GM21717 (cell line): Measurements from ENCODE around the gene ITIH5.

Experiments
- ATAC-seq: cut with Tn5 transposase; IDR thresholded peaks from one replicate; pipeline ENCODE4 v1.9.1; 2021; ENCODE audit warnings: mild to moderate bottlenecking, moderate library complexity; ENCODE audit not compliant: unreplicated experiment

The ITIH5 gene

DNA sequence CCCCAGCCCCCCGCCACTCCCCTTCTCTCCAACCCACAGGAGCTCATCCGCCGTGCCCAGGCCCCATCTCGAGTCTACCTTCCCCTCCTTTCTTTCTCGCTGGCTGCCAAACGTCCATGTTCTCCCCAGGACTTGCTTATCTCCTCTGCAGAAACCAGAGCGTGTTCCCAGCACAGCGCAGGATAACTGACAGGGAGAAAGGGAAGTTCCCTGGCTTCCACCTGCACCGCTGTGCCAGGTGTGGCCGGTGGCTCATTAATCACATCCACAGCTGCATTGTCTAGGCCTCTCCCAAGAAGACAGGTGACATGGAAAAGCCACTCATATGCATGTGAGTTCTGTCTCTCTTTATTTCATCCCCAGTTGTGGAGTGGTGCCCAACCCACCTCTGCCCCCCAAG, 113.2 kb downstream of the ITIH5 start:
- no peak for ATAC-seq

DNA sequence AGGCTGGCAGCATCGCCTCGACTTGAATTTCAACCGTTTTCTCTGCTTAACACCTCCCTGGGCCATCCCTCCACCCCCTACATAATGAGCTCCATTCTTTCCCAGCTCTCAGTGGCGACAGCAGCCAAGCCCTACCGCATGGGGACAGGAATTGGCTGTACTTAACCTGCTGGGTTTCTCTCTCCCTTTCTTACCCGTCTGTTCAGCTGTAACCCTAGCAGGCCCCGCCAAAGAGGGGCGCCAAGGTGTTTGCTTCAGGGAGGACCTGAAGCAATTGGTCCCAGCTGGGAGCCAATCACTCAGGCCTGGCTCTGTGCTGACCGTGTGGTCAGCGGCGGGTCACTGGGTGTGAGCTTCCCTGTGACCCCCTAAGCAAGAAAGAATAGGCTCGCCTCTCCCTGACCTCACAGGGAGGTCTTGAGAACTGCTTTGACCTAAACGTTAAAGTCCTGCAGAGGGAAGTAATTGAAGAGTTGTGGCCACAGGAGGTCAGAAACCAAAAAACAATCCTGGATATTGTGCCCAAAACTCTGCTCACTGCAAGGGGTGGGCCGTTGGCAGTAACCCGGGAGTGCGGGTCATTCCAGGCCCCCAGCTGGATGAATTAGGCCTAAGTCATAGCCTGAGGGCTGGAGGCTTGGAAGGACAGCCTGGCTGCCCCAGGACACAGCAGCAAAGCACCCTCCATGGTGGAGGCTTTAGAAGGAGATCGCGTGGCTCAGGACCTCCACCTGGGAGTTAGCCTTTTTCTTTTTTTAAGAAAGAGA, 114.6 kb downstream of the ITIH5 start:
- no peak for ATAC-seq

DNA sequence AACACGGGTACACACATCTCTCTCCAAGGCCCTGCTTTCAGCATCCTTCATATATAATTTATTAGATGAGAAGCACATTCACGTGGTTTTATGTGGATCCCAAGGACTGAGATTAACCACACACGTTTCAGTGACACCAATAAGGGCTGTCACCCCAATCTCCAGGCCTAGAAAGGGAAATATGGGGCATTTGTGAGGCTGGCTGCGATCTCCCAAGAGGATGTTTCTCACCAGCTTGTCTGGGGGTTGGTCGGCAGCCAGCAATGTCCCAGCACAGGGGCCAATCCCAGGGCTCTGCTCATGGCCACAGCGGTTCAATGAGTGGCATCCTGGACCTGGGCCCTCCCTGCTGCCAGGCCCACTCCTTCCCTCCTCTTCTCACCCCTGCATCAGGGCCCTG, 115.5 kb downstream of the ITIH5 start:
- no peak for ATAC-seq

DNA sequence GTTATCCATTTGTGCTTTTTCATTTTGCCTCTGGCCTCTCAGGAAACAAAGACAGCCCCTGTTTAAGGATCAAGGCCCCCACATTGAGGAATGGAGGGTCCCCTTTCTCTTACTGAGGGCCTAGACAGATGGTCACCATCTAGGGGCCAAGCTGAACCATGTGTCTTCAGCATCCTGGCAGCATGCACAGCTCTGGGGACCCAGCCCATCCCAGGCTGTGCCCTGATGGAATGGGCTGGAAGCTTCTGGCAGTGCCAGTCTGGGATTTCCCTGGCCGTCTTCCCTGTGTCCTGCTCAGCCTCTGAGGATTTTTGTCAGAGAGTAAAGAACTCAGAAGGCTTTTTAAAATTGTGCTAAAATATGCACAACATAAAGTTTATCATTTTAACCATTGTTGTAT, 116.8 kb downstream of the ITIH5 start:
- ATAC-seq: no peak

DNA sequence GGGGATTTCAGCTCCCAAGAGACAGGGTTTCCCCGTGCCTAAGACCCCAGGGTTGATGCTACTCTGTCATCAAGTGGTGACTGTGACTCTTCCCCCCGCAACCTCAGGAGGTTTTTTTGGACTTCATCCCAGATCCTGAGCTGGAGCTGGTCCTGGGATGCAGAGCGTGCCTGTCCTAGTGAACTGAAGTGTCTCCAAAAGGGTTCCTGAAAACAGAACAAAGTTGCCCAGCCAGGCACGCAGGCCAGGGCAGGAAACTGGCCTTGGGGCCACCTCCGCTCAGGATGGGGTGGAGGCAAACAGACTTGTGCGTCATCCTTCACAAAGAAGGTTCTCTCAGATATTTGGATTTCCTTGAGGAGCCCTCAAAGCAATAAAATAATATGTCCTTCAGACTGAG, 118.9 kb downstream of the ITIH5 start:
- no peak for ATAC-seq

DNA sequence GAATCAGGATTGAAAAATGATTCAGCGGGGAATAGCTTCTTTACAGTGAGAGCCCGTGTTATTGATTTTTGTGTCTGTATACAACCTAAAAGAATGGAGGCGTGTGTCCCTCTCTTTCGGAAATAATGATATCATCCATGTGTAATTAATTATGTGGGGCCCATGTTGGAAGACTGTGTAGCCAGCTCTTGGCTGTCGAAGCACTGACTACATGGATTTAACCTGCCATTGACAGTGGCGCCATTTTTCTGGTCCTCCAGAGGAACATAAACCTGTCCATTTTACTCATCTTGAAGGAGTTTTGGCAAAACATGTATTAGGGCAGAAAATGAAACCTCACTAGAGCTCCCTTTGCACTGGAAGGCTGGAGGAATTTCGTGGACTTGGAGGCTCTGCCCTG, 119.6 kb downstream of the ITIH5 start:
- ATAC-seq: no peak

DNA sequence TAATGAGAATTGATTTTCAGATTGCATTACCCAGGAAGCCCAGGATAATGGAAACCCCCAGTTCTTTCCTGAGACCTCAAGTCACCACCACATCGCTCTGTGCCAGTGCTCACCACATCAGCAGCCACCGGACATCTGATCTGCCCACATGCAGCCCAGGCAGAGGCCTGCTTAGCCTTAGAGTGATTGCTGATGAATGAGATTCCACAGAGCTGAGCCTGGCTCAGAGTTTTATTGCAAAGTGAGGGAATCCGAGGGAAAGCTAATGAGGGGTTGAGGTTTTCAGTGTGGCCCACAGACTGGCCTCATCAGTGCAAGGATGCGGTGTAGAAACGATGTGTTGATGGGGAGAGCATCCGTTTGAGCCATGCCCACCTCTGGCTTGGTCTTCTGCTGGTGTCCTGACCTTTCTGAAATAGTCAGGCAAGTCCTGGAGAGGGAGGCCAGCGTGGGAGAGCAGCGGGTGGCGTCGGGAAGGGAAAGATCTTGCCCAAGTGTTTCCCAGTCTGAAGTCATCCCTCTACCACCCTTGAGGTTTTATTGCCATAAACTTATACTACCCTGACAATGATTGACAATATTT, 120.3 kb downstream of the ITIH5 start:
- no peak for ATAC-seq

DNA sequence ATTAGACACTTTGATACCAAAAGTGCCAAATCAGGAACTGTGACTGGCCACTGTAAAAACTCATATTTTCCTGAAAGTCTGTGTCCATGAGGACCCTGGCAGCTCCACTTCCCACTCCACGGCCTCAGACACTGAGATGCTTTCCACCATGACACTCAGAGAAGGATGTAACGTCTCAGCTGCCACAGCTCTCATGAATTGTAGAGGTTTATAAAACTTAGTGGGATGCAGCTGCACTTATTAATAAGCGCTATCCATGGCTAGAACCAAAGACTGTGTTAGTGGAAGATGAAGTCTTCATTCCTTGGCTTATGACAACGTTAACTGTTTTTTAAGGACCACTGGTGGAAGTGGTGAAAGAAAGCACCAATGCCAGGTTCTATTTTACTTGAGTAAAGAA, 121.0 kb downstream of the ITIH5 start:
- ATAC-seq: no peak

DNA sequence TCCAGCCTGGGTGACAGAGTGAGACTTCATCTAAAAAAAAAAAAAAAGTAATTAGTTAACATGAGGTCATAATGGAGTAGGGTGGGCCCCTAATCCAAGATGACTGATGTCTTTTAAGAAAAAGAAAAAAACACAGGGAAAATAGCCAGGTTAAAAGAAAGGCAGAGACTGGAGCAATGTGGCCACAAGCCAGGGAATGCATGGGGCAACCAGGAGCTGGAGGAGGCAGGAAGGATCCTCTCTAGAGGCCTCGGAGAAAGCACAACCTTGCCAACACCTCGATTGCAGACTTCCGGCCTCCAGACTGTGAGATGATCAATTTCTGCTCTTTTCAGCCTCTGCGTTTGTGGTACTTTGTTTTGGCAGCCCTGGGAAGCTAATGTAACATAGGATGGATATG, 121.5 kb downstream of the ITIH5 start:
- ATAC-seq: no peak

DNA sequence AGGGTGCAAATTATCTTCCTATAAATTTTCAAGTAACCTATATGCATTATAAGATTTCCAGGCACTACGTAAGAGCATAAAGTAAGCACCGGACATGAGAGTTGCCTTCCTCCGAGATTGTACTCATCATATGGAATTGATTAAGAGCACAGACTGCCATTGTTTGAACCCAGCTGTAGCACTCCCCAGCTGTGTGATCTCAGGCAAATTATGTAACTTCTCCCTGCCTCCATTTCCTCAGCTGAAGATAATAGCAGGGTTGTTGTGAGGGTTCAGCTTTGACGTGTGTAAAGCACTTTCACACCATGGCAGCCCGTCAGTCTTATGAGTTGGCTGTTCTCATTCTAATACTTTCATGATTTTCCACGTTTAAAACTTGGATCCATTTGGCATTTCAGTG, 122.6 kb downstream of the ITIH5 start:
- no peak for ATAC-seq

DNA sequence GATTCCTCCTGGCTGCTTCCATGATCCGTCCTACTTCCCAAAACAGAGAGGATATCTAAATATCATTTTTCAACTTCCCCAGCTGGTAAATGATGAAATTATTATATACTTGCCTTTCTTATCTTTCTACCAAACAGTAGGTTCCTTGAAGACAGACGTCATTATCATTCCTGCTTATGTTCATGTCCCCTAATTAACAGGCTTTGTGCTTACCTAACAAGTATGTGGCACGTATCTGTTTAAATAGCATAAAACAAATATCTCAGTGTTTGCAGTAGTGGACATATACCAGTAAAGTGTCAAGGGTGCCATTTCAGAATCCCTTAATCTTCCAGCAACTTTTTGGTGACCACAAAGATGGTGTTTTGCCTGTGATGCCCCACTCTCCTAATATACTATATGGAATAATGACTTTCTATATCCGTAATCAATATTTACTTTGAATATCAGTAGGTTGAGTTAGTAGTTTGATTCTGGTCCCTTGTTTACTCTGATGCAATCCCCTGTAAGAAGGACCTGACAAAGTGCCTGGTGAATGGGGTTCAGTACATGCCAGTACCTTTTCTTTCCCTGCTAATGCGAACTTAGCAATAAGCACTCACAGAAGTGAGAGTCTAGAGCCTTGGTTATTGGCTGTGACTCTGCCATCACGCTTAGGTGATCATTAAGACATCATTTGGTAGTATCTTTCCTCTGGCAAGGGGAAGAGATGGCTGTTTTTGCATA, 124.4 kb downstream of the ITIH5 start:
- ATAC-seq: no peak

DNA sequence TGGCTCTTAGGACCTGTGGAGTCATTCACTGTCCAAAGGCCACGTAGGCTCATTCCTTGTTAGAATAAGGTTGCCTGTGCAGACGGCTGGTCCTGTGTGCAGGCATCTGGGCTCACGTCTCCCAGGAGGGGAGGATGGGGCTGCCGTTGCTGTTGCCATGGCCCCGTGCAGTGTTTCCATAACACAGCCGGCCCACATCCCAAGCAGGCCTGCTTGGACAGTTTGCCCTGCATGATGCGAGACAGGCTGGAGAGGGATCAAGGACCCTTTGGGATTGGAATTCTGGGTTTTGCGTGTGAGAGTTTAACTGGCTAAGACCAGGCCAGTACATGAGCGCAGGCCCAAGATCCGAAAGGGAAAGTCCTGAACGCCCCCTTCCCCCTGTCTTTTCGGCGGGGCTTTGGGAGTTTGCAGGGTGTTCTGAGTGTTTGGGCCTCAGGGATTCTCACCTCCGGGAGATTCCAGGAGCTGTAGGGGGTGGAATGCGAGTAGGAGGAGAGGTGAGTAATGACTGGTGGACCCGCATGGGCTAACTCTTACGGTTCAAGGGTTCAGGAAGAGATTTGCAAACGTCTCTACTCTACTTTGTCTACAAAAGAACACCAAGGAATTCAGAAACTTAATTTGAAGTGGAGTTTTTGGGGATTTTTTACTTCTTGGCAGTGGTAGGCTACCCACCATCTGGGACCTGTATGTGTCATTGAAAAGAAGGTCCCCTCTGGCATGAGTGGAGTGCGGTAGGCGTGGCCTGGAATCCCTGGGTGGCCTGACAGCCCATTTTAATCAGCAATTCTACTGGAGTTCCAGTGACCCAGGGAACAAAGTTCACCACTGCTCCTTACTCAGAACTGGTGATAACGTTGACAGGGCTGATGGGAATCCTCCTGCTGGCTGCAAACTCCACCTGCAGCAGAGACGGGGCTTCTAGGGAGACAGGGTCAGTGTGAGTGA, 125.4 kb downstream of the ITIH5 start:
- no peak for ATAC-seq

DNA sequence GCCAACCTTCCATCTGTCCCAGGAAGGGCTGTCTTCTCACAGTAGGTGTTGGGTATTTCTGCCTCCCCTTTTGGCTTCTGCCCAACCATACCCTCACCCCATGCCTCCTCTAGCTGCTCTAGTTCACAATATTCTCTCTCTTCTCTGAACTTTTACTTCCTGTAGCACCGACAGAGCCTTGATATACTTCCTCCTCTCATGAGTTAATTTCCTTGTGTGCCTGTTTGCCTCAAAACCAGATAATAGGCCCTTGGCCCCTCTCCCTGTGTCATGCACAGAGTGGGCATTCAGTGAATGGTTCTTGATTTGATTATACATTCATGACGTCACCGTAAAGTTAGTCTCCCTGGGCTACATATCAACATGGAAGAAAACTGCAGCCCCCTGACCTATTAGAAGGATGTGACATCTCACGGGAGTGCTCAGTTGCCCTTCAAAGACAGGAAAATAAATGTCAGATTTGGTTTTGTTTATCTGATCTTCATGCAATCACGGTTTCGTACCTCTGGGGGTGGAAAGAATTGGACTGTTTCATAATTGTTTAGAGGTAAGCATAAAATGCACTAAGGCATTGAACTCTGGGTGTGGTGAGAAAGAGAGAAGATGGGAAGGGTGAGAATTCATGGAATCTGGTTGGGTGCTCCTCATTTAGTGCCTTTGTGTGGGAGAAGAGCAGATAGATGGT, 127.7 kb downstream of the ITIH5 start:
- no peak for ATAC-seq

DNA sequence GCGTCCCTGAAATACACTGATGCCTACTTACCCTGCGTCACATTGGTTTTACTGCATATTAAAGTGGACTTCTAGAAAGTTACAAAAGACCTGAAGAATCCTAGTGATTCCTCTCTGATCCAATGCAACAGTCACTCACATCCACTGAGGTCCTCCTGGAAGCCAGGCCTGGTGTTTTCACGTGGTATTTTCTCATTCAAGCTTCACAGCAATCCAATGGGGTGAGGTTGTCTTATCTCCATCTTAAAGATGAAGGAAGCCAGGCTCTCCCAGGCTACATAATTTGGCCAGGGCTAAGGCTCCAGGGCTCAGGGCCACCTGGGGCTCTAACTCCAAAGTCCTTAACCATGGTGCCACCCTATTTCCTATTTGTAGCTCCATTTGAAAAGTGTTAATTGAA, 129.6 kb downstream of the ITIH5 start:
- ATAC-seq: no peak

DNA sequence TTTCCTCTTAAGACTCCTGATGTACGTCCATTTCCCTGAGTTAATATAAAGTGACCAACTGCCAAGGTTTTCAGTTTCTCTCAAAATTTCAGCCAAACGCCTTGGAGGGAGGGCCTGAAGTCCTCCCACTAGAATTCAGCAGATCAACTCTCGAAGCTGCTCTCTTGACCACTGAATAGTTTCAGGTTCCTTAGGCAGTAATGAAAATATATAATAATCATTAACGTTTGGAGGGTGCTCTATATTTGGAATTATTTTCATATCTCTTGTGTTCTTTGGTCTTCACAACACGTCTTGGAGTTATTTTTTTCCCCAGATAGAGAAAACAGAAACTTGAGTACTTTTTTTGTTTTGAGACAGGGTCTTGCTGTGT, 132.3 kb downstream of the ITIH5 start:
- no peak for ATAC-seq

DNA sequence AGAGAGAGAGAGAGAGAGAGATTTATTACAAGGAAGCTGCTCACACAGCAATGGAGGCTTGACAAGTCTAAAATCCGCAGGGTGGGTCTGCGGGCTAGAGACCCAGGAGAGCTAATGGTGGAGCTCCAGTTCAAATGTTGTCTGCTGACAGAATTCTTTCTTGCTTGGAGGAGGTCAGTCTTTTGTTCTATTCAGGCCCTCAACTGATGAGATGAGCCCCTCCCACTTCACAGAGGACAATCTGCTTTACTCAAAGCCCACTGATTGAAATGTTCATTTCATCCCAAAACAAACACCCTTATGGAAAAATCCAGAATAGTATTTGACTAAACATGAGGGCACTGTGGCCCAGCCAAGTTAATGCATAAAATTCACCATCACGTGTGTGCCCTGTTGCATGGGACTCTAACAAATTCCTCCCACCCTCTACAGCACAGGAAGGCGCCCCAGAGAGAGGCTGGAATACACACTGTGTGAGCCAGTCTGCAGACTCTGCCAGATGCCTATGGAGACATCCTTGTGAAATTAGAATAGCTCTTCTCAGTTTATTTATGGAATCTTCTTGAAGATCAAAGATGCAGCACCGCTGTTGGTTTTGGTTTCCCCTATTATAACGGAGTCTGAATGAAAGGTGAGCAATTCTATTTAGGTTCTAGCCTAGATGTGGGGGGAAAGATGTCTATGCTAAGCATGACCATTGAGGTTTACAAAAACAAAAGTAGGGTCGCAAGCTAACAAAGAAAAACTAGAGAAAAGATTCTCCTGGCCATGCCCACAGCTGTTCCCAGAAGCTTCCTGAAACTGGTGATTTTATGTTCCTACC, 132.9 kb downstream of the ITIH5 start:
- ATAC-seq: no peak

DNA sequence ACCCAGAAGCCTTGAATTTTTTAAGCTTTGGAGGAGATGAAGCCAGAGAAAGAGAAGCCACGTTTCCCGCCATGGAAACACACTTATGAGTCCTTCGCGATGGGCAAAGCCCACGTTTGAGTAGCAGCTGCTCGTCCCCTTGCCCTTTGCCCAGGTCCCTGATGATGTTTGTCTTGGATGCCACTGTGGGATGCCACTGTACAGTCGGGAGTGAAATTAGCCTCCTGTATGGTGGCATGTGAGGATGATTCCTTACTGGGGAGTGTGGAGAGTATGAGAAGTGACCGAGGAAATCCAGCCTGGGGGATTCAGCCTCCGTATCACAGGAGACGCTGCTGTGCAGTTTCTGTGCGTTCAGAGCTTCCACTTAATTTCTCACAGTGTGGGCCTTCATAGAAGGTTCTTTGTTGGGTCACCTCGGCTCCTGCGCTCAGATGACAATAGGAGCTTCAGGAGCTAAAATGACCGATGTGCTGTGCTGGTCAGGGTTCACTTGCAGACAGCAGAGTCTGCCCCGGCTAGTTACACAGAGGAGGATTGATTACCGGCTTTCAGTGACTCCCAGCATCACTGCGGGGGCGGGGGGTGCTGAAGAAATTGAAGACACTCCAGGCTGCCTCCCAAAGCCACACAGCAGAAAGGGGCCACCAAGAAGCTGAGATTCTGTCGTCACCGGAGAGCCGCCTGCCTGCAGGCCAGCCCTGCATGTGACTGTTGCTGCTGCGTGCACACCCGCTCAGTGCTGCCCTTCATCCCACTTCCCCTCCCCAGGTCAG, 133.9 kb downstream of the ITIH5 start:
- no peak for ATAC-seq

DNA sequence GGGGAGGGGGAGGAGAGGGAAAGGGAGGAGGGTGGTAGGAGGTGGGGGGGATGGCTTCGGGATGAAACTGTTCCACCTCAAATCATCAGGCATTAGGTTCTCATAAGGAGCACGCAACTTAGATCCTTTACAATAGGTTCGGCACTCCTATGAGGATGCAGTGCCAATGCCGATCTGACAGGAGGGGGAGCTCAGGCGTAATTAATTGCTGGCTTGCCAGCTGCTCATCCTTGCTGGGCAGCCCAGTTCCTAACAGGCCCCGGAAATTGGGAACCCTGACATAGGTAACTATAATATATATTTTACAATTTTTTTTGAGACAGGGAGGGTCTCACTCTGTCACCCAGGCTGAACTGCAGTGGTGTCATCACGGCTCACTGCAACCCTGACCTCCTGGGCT, 137.1 kb downstream of the ITIH5 start:
- ATAC-seq: no peak

DNA sequence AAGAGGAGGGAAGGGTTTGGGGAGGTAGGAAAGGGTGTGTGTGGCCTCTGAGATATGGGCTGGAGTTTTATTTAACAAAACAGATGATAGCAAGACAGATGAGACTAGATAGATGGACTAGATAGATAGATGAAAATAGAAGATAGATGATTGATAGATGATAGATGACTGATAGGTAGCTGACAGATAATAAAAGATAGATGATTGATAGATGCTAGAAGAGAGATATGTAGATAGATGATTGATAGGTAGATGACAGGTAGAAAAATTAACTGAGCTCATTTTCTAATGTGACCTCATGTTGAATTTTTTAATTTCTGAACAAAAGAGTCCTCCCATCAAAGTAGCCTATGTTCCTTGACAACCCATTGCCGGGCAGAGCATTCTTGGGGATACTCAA, 139.3 kb downstream of the ITIH5 start:
- no peak for ATAC-seq
